Measurements from ENCODE around the gene DAB1. TPM values are rescaled to one million over a fixed set of nuclear protein-coding genes. Genes with fewer than 3 reads are reported as not detected.

Gene DAB1
- total and polyA plus RNA-seq, 7 experiments from 2014 or later: 0.27 to 1.9 (median 0.43) TPM; not detected in 1

- H3K27me3 ChIP-seq (ENCODE audit: control insufficient read depth in 2 of 2, insufficient read depth in 2 of 2, low read length in 2 of 2): no peaks in the 10 kb centered on the region
- no peak for DNase-seq
- CTCF ChIA-PET: no interaction called here
- H3K4me1 ChIP-seq (ENCODE audit: control insufficient read depth in 2 of 2, insufficient read depth in 2 of 2, low read length in 2 of 2): no peaks in the 10 kb centered on the region
- Mint-ChIP-seq H3K27me3 (peaks cover 2 to 7% (median 5%) of the 10 kb centered on the region in 5 donors), H3K9me3 (peaks cover 0 to 2% (median 0%) of the 10 kb centered on the region in 11 donors), H3K4me1 (peaks cover 0 to 3% (median 0%) of the 10 kb centered on the region in 7 donors), H3K36me3 (no peaks in the 10 kb centered on the region), H3K4me3 (no peak overlapping the region), H3K27ac (no peak overlapping the region)
- intact Hi-C loops (cut with micrococcal nuclease): no loop called here
- ATAC-seq: no peak
- no peaks in the 10 kb centered on the region for H3K9me3 ChIP-seq (ENCODE audit: control insufficient read depth in 2 of 3, low read length in 3 of 3)
- no peak overlapping the region for H3K4me3 ChIP-seq (ENCODE audit: low read length)
- H3K27ac ChIP-seq (ENCODE audit: low read depth, low read length): no peak overlapping the region
- H3K36me3 ChIP-seq (ENCODE audit: control insufficient read depth in 2 of 3, insufficient read depth in 3 of 3, low read length in 3 of 3): no peaks in the 10 kb centered on the region
- POLR2A ChIA-PET: no interaction called here
Measured at GRCh38 chr1:57278558-57278957, 145.3 kb downstream of the DAB1 start.

GRCh38 chr1:57277681-57278080, 146.2 kb downstream of the DAB1 start:
- H3K4me1 ChIP-seq (ENCODE audit: control insufficient read depth in 2 of 2, insufficient read depth in 2 of 2, low read length in 2 of 2): no peaks in the 10 kb centered on the region
- no peak for ATAC-seq
- H3K36me3 Mint-ChIP-seq: no peaks in the 10 kb centered on the region
- no peak overlapping the region for H3K4me3 ChIP-seq (ENCODE audit: low read length)
- no peaks in the 10 kb centered on the region for H3K9me3 ChIP-seq (ENCODE audit: control insufficient read depth in 2 of 3, low read length in 3 of 3)
- ChIA-PET POLR2A (no interaction called here), CTCF (no interaction called here)
- H3K27me3 Mint-ChIP-seq: peaks cover 2 to 7% (median 5%) of the 10 kb centered on the region in 5 donors
- H3K9me3 Mint-ChIP-seq: peaks cover 0 to 2% (median 0%) of the 10 kb centered on the region in 11 donors
- H3K36me3 ChIP-seq (ENCODE audit: control insufficient read depth in 2 of 3, insufficient read depth in 3 of 3, low read length in 3 of 3): no peaks in the 10 kb centered on the region
- peaks cover 0 to 4% (median 0%) of the 10 kb centered on the region in 7 donors for H3K4me1 Mint-ChIP-seq
- no peak overlapping the region for H3K4me3 Mint-ChIP-seq
- intact Hi-C loops (cut with micrococcal nuclease): no loop called here
- no peak for DNase-seq
- H3K27me3 ChIP-seq (ENCODE audit: control insufficient read depth in 2 of 2, insufficient read depth in 2 of 2, low read length in 2 of 2): no peaks in the 10 kb centered on the region
- no peak overlapping the region for H3K27ac ChIP-seq (ENCODE audit: low read depth, low read length)
- H3K27ac Mint-ChIP-seq: no peak overlapping the region

GRCh38 chr1:57276918-57277317, 146.9 kb downstream of the DAB1 start:
- POLR2A ChIA-PET: no interaction called here
- H3K27me3 Mint-ChIP-seq: peaks cover 2 to 7% (median 5%) of the 10 kb centered on the region in 5 donors
- Histone ChIP-seq H3K27ac (ENCODE audit: low read depth, low read length) (no peak overlapping the region), H3K36me3 (ENCODE audit: control insufficient read depth in 2 of 3, insufficient read depth in 3 of 3, low read length in 3 of 3) (no peaks in the 10 kb centered on the region), H3K4me1 (ENCODE audit: control insufficient read depth in 2 of 2, insufficient read depth in 2 of 2, low read length in 2 of 2) (no peaks in the 10 kb centered on the region), H3K4me3 (ENCODE audit: low read length) (no peak overlapping the region), H3K27me3 (ENCODE audit: control insufficient read depth in 2 of 2, insufficient read depth in 2 of 2, low read length in 2 of 2) (no peaks in the 10 kb centered on the region), H3K9me3 (ENCODE audit: control insufficient read depth in 2 of 3, low read length in 3 of 3) (no peaks in the 10 kb centered on the region)
- ATAC-seq (no peak), DNase-seq (no peak)
- no peak overlapping the region for H3K4me3 Mint-ChIP-seq
- intact Hi-C loops (cut with micrococcal nuclease): no loop called here
- CTCF ChIA-PET: no interaction called here
- H3K4me1 Mint-ChIP-seq: peaks cover 0 to 2% (median 0%) of the 10 kb centered on the region in 7 donors
- H3K36me3 Mint-ChIP-seq: no peaks in the 10 kb centered on the region
- peaks cover 0 to 2% (median 0%) of the 10 kb centered on the region in 11 donors for H3K9me3 Mint-ChIP-seq
- no peak overlapping the region for H3K27ac Mint-ChIP-seq

- Histone ChIP-seq H3K36me3 (ENCODE audit: control insufficient read depth in 2 of 3, insufficient read depth in 3 of 3, low read length in 3 of 3) (no peaks in the 10 kb centered on the region), H3K27ac (ENCODE audit: low read depth, low read length) (no peak overlapping the region), H3K9me3 (ENCODE audit: control insufficient read depth in 2 of 3, low read length in 3 of 3) (no peaks in the 10 kb centered on the region), H3K4me1 (ENCODE audit: control insufficient read depth in 2 of 2, insufficient read depth in 2 of 2, low read length in 2 of 2) (no peaks in the 10 kb centered on the region), H3K27me3 (ENCODE audit: control insufficient read depth in 2 of 2, insufficient read depth in 2 of 2, low read length in 2 of 2) (no peaks in the 10 kb centered on the region), H3K4me3 (ENCODE audit: low read length) (no peak overlapping the region)
- no peak for DNase-seq
- ATAC-seq: no peak
- ChIA-PET POLR2A (no interaction called here), CTCF (no interaction called here)
- Mint-ChIP-seq H3K27ac (no peak overlapping the region), H3K36me3 (no peaks in the 10 kb centered on the region), H3K4me3 (no peak overlapping the region), H3K9me3 (peaks cover 0 to 2% (median 0%) of the 10 kb centered on the region in 11 donors), H3K27me3 (peaks cover 0 to 9% (median 0%) of the 10 kb centered on the region in 5 donors), H3K4me1 (peaks cover 0 to 3% (median 0%) of the 10 kb centered on the region in 7 donors)
- intact Hi-C loops (cut with micrococcal nuclease): no loop called here
Measured at GRCh38 chr1:57272601-57273000, 151.3 kb downstream of the DAB1 start.

- no peak overlapping the region for H3K27ac ChIP-seq (ENCODE audit: low read depth, low read length)
- H3K27me3 ChIP-seq (ENCODE audit: control insufficient read depth in 2 of 2, insufficient read depth in 2 of 2, low read length in 2 of 2): no peaks in the 10 kb centered on the region
- H3K36me3 ChIP-seq (ENCODE audit: control insufficient read depth in 2 of 3, insufficient read depth in 3 of 3, low read length in 3 of 3): no peaks in the 10 kb centered on the region
- DNase-seq: no peak
- Mint-ChIP-seq H3K4me1 (peaks cover 0 to 3% (median 0%) of the 10 kb centered on the region in 7 donors), H3K36me3 (no peaks in the 10 kb centered on the region), H3K4me3 (no peak overlapping the region), H3K27me3 (peaks cover 0 to 9% (median 0%) of the 10 kb centered on the region in 5 donors), H3K27ac (no peak overlapping the region), H3K9me3 (peaks cover 0 to 2% (median 0%) of the 10 kb centered on the region in 11 donors)
- no peak overlapping the region for H3K4me3 ChIP-seq (ENCODE audit: low read length)
- ChIA-PET CTCF (no interaction called here), POLR2A (no interaction called here)
- intact Hi-C loops (cut with micrococcal nuclease): no loop called here
- no peaks in the 10 kb centered on the region for H3K9me3 ChIP-seq (ENCODE audit: control insufficient read depth in 2 of 3, low read length in 3 of 3)
- no peaks in the 10 kb centered on the region for H3K4me1 ChIP-seq (ENCODE audit: control insufficient read depth in 2 of 2, insufficient read depth in 2 of 2, low read length in 2 of 2)
- ATAC-seq: no peak
Measured at GRCh38 chr1:57272150-57272549, 151.7 kb downstream of the DAB1 start.

GRCh38 chr1:57270927-57271698, 152.7 kb downstream of the DAB1 start:
- H3K9me3 ChIP-seq (ENCODE audit: control insufficient read depth in 2 of 3, low read length in 3 of 3): no peaks in the 10 kb centered on the region
- no peaks in the 10 kb centered on the region for H3K36me3 Mint-ChIP-seq
- ChIA-PET POLR2A (no interaction called here), CTCF (no interaction called here)
- H3K4me1 ChIP-seq (ENCODE audit: control insufficient read depth in 2 of 2, insufficient read depth in 2 of 2, low read length in 2 of 2): no peaks in the 10 kb centered on the region
- H3K4me1 Mint-ChIP-seq: peaks cover 0 to 3% (median 0%) of the 10 kb centered on the region in 7 donors
- no peak overlapping the region for H3K4me3 ChIP-seq (ENCODE audit: low read length)
- H3K9me3 Mint-ChIP-seq: peaks cover 0 to 2% (median 0%) of the 10 kb centered on the region in 11 donors
- H3K36me3 ChIP-seq (ENCODE audit: control insufficient read depth in 2 of 3, insufficient read depth in 3 of 3, low read length in 3 of 3): no peaks in the 10 kb centered on the region
- peaks cover 0 to 9% (median 0%) of the 10 kb centered on the region in 5 donors for H3K27me3 Mint-ChIP-seq
- no peak overlapping the region for H3K27ac Mint-ChIP-seq
- H3K27ac ChIP-seq (ENCODE audit: low read depth, low read length): no peak overlapping the region
- intact Hi-C loops (cut with micrococcal nuclease): no loop called here
- ATAC-seq (no peak), DNase-seq (no peak)
- H3K4me3 Mint-ChIP-seq: no peak overlapping the region
- no peaks in the 10 kb centered on the region for H3K27me3 ChIP-seq (ENCODE audit: control insufficient read depth in 2 of 2, insufficient read depth in 2 of 2, low read length in 2 of 2)

- ChIA-PET CTCF (no interaction called here), POLR2A (no interaction called here)
- Mint-ChIP-seq H3K36me3 (no peaks in the 10 kb centered on the region), H3K9me3 (peaks cover 0 to 5% (median 0%) of the 10 kb centered on the region in 11 donors), H3K4me1 (peaks cover 0 to 3% (median 0%) of the 10 kb centered on the region in 7 donors), H3K27ac (no peak overlapping the region), H3K4me3 (no peak overlapping the region), H3K27me3 (peaks cover 0 to 5% (median 4%) of the 10 kb centered on the region in 5 donors)
- Histone ChIP-seq H3K9me3 (ENCODE audit: control insufficient read depth in 2 of 3, low read length in 3 of 3) (no peaks in the 10 kb centered on the region), H3K36me3 (ENCODE audit: control insufficient read depth in 2 of 3, insufficient read depth in 3 of 3, low read length in 3 of 3) (no peaks in the 10 kb centered on the region), H3K27ac (ENCODE audit: low read depth, low read length) (no peak overlapping the region), H3K4me1 (ENCODE audit: control insufficient read depth in 2 of 2, insufficient read depth in 2 of 2, low read length in 2 of 2) (no peaks in the 10 kb centered on the region), H3K27me3 (ENCODE audit: control insufficient read depth in 2 of 2, insufficient read depth in 2 of 2, low read length in 2 of 2) (no peaks in the 10 kb centered on the region), H3K4me3 (ENCODE audit: low read length) (no peak overlapping the region)
- no peak for DNase-seq
- intact Hi-C loops (cut with micrococcal nuclease): no loop called here
- no peak for ATAC-seq
Measured at GRCh38 chr1:57269630-57270225, 154.1 kb downstream of the DAB1 start.
